ENCODE results near the gene ABCC12.

ABCC12 gene

GRCh38 chr16:48131201-48131935, 24.4 kb downstream of the ABCC12 start:
- no peak for DNase-seq (ENCODE audit: low read depth)

GRCh38 chr16:48129926-48130325, 25.9 kb downstream of the ABCC12 start:
- no peak for DNase-seq (ENCODE audit: low read depth)

- DNase-seq (ENCODE audit: low read depth): no peak
These were observed 27.0 kb downstream of the ABCC12 start for GRCh38 chr16:48128769-48129168.

GRCh38 chr16:48126801-48127644, 28.8 kb downstream of the ABCC12 start:
- DNase-seq (ENCODE audit: low read depth): peak; percentile 44

- no peak for DNase-seq (ENCODE audit: low read depth)
These were observed 29.9 kb downstream of the ABCC12 start for GRCh38 chr16:48125888-48126287.

- DNase-seq (ENCODE audit: low read depth): no peak
These were observed 31.5 kb downstream of the ABCC12 start for GRCh38 chr16:48124266-48124665.

- DNase-seq (ENCODE audit: low read depth): peak; percentile 88
These were observed 32.5 kb downstream of the ABCC12 start for GRCh38 chr16:48123104-48123788.

DNA sequence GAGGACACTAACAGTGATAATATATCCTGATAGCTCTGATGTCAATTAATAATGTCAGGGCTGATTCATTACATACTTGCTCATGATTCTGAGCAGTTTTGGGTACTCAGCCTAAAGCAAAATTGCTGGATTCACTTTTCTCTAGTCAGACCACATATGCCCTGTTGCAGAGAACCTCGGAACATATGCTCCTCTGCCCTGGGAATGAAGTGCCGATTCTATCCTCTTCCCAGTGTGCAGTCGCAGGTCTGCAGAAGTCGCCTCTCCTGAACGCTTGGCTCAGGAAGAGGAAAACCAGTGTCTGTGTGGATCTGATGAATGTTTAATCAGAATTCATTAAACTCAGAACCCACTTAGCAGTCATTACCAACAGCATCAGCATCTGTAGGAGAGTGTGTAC, 34.5 kb downstream of the ABCC12 start:
- DNase-seq (ENCODE audit: low read depth): no peak

DNA sequence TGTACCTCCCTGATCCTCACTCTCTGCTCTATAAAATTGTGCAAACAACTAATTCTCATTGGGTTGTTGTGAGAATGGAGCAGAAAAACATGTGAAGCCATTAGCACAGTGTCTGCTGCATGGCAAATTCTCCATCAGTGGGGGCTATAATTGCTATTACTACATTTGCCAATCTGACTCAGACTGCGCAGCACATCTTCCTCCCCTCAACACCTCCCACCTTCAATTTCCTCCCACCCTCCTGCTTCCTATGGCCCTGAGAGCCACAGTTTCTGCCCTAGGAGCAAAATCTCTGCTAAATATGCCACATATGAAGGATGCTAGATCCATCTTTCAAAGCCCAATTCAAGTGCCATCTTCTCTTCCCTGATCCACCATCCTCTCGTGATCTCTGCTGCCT, 37.0 kb downstream of the ABCC12 start:
- DNase-seq (ENCODE audit: low read depth): no peak

- DNase-seq (ENCODE audit: low read depth): no peak
These were observed 38.3 kb downstream of the ABCC12 start for GRCh38 chr16:48117217-48118105.

- no peak for DNase-seq (ENCODE audit: low read depth)
These were observed 40.5 kb downstream of the ABCC12 start for GRCh38 chr16:48115299-48115698.

DNA sequence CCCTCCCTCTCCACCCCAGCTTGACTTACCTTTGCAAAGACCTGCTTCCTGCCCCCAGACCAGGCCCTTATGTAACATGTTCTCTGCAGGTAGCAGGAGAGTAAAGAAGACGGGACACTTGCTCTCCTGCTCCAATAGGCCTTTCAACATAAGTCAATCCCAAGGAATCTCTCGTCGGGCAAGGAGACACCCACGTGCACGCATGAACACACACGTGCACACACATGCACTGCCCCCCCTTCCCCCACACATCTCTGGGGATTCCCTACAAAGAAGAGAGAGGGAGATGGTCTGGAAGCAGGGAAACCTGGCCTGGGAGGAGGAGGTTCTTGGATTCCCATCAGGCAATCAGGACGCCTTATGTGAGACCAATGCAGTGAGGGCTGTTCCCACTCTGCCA, 41.4 kb downstream of the ABCC12 start:
- DNase-seq (ENCODE audit: low read depth): no peak

DNA sequence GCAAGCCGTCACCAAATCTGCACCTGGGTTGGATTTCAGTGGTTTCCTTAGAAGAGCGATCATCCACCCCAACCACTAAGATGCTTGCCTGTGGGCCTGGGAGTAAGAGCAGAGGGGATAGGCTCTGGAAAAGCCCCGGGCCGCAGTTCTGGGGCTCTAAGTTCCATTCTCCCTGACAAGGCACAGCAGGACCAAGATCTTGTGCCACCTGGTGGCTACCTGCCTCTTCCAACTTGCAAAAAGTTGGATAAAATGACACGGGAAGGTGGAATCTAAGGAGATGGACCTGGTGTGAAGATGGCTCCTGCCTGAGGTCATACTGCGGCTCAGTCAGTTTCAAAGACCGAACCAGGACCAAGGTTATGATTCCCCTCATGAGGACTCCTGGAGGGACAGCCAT, 42.3 kb downstream of the ABCC12 start:
- no peak for DNase-seq (ENCODE audit: low read depth)

DNA sequence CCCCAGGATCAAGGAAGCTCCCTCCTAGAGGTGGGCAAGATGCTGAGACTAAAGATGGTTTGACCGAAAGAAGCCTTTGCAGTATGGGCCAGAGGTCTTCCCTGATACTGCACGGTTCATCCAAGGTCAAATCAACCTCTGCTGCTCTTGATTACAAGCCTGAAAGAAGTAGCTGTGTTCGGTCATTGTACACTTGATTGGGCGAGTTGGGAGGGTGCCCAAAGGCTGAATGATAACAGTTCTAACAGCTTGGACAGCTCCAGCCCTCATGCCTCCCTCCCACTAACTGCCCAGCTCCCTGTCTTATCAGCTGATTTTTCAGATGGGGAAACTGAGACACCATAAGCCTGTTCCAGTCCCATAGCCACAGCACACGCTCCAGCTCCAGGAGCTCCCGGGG, 42.8 kb downstream of the ABCC12 start:
- no peak for DNase-seq (ENCODE audit: low read depth)

- no peak for DNase-seq (ENCODE audit: low read depth)
These were observed 43.2 kb downstream of the ABCC12 start for GRCh38 chr16:48112600-48112999.

DNA sequence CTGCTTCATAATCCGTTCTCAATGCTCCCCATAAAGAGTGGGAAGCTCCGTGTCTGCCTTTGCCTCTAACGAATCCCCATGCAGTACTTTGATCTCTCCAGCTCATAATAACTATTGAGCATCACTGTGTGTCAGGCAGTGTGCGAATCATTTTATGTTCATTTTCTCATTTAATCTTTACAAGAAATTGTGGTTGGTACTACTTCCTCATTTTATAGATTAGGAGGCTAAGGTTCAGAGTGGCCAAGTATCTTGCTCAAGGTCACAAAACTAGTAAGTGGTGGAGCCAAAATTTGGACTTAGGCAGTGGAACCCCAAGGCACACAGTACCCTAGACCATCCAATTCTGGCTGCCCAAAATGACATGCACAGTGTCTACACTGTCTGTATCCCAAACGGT, 44.8 kb downstream of the ABCC12 start:
- no peak for DNase-seq (ENCODE audit: low read depth)

DNA sequence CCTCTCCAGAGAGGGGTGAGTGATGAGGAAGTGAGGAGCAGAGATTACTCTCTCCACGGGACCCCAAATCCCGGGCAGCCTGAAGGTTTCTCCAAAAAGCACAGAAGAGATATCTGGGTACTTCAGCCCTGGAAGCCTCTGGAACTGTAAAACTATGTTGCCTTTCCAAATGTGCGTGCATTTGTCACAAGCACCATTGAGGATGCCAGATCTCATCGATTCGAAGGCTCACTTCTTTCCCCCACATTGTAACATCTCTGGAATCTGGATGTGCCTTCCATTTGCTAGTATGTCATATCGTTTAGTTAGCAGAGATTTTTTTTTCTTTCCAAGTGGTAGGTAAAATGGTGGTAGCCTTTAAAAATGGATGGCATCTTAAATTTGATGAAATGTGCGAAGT, 45.8 kb downstream of the ABCC12 start:
- no peak for DNase-seq (ENCODE audit: low read depth)

- no peak for DNase-seq (ENCODE audit: low read depth)
These were observed 46.3 kb downstream of the ABCC12 start for GRCh38 chr16:48109475-48109874.

DNA sequence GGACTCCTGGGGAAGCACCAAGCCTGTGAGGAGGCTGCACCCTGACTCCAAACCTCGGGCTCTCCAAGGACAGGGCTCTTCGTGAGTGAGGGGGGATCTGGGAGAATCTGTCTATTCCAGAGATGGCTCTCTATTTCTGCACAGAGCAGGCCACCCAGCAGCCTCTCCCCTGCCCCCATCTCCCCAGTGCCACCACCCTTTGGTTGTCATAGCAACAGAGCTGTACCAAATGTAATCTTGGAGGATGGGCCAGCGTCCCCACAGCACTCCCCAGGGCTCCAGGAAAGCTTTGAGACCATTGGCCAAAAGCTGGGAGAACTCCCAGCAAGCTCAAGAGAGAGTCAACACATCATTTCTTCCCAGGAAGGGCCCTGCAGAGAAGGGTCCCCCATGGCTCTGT, 49.3 kb downstream of the ABCC12 start:
- DNase-seq (ENCODE audit: low read depth): no peak
